Measurements from ENCODE around the gene RPS21. TPM values are rescaled to one million over a fixed set of nuclear protein-coding genes. Genes with fewer than 3 reads are reported as not detected.

The RPS21 gene
- total and polyA plus RNA-seq, 9 donors: 1,129 to 1,597 (median 1,431) TPM

GRCh38 chr20:62377615-62378178 is 9.2 kb upstream of the RPS21 start:
- Histone ChIP-seq H3K9me3 (replicated peaks; ENCODE audit: control insufficient read depth, low read depth, low read length) (no peaks in the 10 kb centered on the region), H3K27me3 (ENCODE audit: control insufficient read depth, insufficient read depth, low read length) (no peaks in the 10 kb centered on the region), H3K4me3 (ENCODE audit: low read length) (no peak overlapping the region), H3K36me3 (ENCODE audit: control insufficient read depth, insufficient read depth, low read length) (no peaks in the 10 kb centered on the region), H3K4me1 (ENCODE audit: control insufficient read depth, insufficient read depth, low read length) (peaks cover 59% of the 10 kb centered on the region), H3K27ac (ENCODE audit: low read length) (peak overlapping the region; percentile 64)
- 66% methylated on average over 15 of the region's 15 CpGs for whole genome bisulfite sequencing (ENCODE audit: insufficient coverage)
- no peak for DNase-seq

- peak overlapping the region; percentile 64 for H3K27ac ChIP-seq (ENCODE audit: low read length)
- H3K4me3 ChIP-seq (ENCODE audit: low read length): no peak overlapping the region
- H3K4me1 ChIP-seq (ENCODE audit: control insufficient read depth, insufficient read depth, low read length): peaks cover 59% of the 10 kb centered on the region
- WGBS (ENCODE audit: insufficient coverage): 58% methylated on average over 22 of the region's 22 CpGs
- no peak for DNase-seq
- no peaks in the 10 kb centered on the region for H3K27me3 ChIP-seq (ENCODE audit: control insufficient read depth, insufficient read depth, low read length)
- H3K36me3 ChIP-seq (ENCODE audit: control insufficient read depth, insufficient read depth, low read length): no peaks in the 10 kb centered on the region
- no peaks in the 10 kb centered on the region for H3K9me3 ChIP-seq (replicated peaks; ENCODE audit: control insufficient read depth, low read depth, low read length)
Observed at GRCh38 chr20:62378215-62378614, 8.7 kb upstream of the RPS21 start.

- no peaks in the 10 kb centered on the region for H3K9me3 ChIP-seq (replicated peaks; ENCODE audit: control insufficient read depth, low read depth, low read length)
- 62% methylated on average over 9 of the region's 16 CpGs for WGBS (ENCODE audit: insufficient coverage)
- no peaks in the 10 kb centered on the region for H3K36me3 ChIP-seq (ENCODE audit: control insufficient read depth, insufficient read depth, low read length)
- no peaks in the 10 kb centered on the region for H3K27me3 ChIP-seq (ENCODE audit: control insufficient read depth, insufficient read depth, low read length)
- peak overlapping the region; percentile 20 for H3K27ac ChIP-seq (ENCODE audit: low read length)
- H3K4me3 ChIP-seq (ENCODE audit: low read length): no peak overlapping the region
- H3K4me1 ChIP-seq (ENCODE audit: control insufficient read depth, insufficient read depth, low read length): peaks cover 41% of the 10 kb centered on the region
- DNase-seq: no peak
Observed at GRCh38 chr20:62381202-62381797, 5.6 kb upstream of the RPS21 start.

- H3K27ac ChIP-seq (ENCODE audit: low read length): no peak overlapping the region
- no peak overlapping the region for H3K4me3 ChIP-seq (ENCODE audit: low read length)
- no peaks in the 10 kb centered on the region for H3K27me3 ChIP-seq (ENCODE audit: control insufficient read depth, insufficient read depth, low read length)
- WGBS (ENCODE audit: insufficient coverage): 82% methylated on average over 6 of the region's 6 CpGs
- no peak for DNase-seq
- no peaks in the 10 kb centered on the region for H3K9me3 ChIP-seq (replicated peaks; ENCODE audit: control insufficient read depth, low read depth, low read length)
- H3K4me1 ChIP-seq (ENCODE audit: control insufficient read depth, insufficient read depth, low read length): peaks cover 36% of the 10 kb centered on the region
- H3K36me3 ChIP-seq (ENCODE audit: control insufficient read depth, insufficient read depth, low read length): no peaks in the 10 kb centered on the region
Observed at GRCh38 chr20:62381842-62382241, 5.1 kb upstream of the RPS21 start.

GRCh38 chr20:62382306-62383198 is 4.4 kb upstream of the RPS21 start:
- H3K9me3 ChIP-seq (replicated peaks; ENCODE audit: control insufficient read depth, low read depth, low read length): no peaks in the 10 kb centered on the region
- H3K4me3 ChIP-seq (ENCODE audit: low read length): no peak overlapping the region
- WGBS (ENCODE audit: insufficient coverage): 47% methylated on average over 7 of the region's 18 CpGs
- H3K36me3 ChIP-seq (ENCODE audit: control insufficient read depth, insufficient read depth, low read length): no peaks in the 10 kb centered on the region
- peaks cover 31% of the 10 kb centered on the region for H3K4me1 ChIP-seq (ENCODE audit: control insufficient read depth, insufficient read depth, low read length)
- H3K27ac ChIP-seq (ENCODE audit: low read length): peak overlapping the region; percentile 13
- no peaks in the 10 kb centered on the region for H3K27me3 ChIP-seq (ENCODE audit: control insufficient read depth, insufficient read depth, low read length)
- DNase-seq: peak; percentile 79

- H3K36me3 ChIP-seq (ENCODE audit: control insufficient read depth, insufficient read depth, low read length): peaks cover 44% of the 10 kb centered on the region
- peak overlapping the region; percentile 93 for H3K4me3 ChIP-seq (ENCODE audit: low read length)
- no peak for DNase-seq
- no peaks in the 10 kb centered on the region for H3K27me3 ChIP-seq (ENCODE audit: control insufficient read depth, insufficient read depth, low read length)
- H3K4me1 ChIP-seq (ENCODE audit: control insufficient read depth, insufficient read depth, low read length): peaks cover 20% of the 10 kb centered on the region
- no peaks in the 10 kb centered on the region for H3K9me3 ChIP-seq (replicated peaks; ENCODE audit: control insufficient read depth, low read depth, low read length)
- H3K27ac ChIP-seq (ENCODE audit: low read length): peak overlapping the region; percentile 20
- under 1% methylated on average over 41 of the region's 47 CpGs for WGBS (ENCODE audit: insufficient coverage)
Observed at GRCh38 chr20:62387219-62387913, 463 bp downstream of the RPS21 start.

DNA sequence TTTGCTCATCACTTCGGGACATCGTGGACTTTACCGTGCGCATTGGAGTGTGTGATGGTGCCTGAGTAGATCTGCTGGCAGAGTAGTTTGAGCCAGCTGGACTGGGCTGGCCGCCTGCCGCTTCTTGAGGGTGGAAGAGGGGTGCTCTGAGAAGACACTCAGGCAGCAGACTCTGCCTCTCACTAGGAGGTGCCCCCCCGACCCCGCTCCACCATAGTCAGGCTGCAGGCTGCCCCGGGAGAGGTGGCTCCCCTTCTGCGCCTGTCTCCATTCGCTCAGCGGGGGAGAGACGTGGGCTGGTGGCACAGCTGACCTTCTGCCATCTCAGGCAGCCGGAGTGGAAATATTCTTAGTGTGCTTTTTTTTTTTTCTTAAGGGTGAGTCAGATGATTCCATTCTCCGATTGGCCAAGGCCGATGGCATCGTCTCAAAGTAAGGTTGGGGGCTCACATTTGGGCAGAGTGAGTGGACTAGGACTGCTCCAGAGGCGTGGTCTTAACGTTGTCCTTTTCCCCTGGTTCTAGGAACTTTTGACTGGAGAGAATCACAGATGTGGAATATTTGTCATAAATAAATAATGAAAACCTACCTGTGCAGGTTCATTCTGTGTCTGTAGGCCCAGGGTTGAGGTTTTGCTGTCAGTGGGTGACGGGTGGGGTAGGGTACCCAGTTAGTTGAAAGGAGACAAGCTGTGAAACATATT is 1.2 kb downstream of the RPS21 start:
- Histone ChIP-seq H3K27ac (ENCODE audit: low read length) (peak overlapping the region; percentile 20), H3K36me3 (ENCODE audit: control insufficient read depth, insufficient read depth, low read length) (peaks cover 51% of the 10 kb centered on the region), H3K4me1 (ENCODE audit: control insufficient read depth, insufficient read depth, low read length) (peaks cover 17% of the 10 kb centered on the region)

DNA sequence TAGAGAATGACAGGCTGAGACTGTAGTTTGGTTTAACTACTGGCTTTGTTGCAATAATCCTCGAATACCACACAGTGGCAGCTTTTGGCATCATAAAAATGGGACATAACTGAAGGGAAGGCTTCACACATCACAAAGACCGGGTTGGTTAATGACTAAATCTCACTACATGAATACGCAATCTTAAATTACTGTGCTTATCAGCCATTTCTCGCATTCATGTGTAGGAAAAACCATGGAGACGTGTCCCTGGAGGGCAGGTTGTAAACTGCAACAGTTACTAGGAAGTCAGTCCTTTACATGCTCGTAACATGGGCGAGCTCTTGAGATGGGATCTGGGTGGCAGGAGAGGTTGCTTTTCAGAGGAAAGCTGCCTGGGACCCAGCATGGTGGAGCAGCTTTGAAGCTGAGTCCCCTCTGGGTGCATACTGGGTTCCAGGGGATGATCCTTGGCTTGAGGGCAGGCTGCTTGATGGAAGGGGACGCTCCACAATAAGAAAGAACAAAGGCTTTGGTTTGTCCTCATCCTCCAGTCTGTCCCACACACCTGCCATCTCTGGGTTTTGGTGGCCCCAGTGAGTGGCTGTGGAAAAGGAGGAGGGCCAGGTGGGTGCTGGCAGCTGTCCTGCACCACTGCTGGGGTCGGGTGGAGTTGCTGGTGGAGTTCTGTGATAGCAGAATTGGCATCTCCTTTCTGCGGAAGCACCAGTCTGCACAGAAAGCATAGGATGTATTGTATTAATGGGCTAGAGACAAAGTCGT is 2.1 kb downstream of the RPS21 start:
- Histone ChIP-seq H3K27me3 (ENCODE audit: control insufficient read depth, insufficient read depth, low read length) (no peaks in the 10 kb centered on the region), H3K27ac (ENCODE audit: low read length) (no peak overlapping the region), H3K9me3 (replicated peaks; ENCODE audit: control insufficient read depth, low read depth, low read length) (no peaks in the 10 kb centered on the region), H3K36me3 (ENCODE audit: control insufficient read depth, insufficient read depth, low read length) (peaks cover 59% of the 10 kb centered on the region), H3K4me1 (ENCODE audit: control insufficient read depth, insufficient read depth, low read length) (peaks cover 17% of the 10 kb centered on the region), H3K4me3 (ENCODE audit: low read length) (no peak overlapping the region)
- no peak for DNase-seq
- WGBS (ENCODE audit: insufficient coverage): 89% methylated on average over 10 of the region's 11 CpGs

More for the DNA sequence above, 1.2 kb downstream of the RPS21 start:
- Histone ChIP-seq H3K4me3 (ENCODE audit: low read length) (peak overlapping the region; percentile 93), H3K27me3 (ENCODE audit: control insufficient read depth, insufficient read depth, low read length) (no peaks in the 10 kb centered on the region), H3K9me3 (replicated peaks; ENCODE audit: control insufficient read depth, low read depth, low read length) (no peaks in the 10 kb centered on the region)
- 63% methylated on average over 9 of the region's 20 CpGs for WGBS (ENCODE audit: insufficient coverage)
- DNase-seq: no peak

GRCh38 chr20:62389601-62390087 is 2.7 kb downstream of the RPS21 start:
- no peak for DNase-seq
- H3K27me3 ChIP-seq (ENCODE audit: control insufficient read depth, insufficient read depth, low read length): no peaks in the 10 kb centered on the region
- no peaks in the 10 kb centered on the region for H3K9me3 ChIP-seq (replicated peaks; ENCODE audit: control insufficient read depth, low read depth, low read length)
- peaks cover 65% of the 10 kb centered on the region for H3K36me3 ChIP-seq (ENCODE audit: control insufficient read depth, insufficient read depth, low read length)
- no peak overlapping the region for H3K4me3 ChIP-seq (ENCODE audit: low read length)
- H3K4me1 ChIP-seq (ENCODE audit: control insufficient read depth, insufficient read depth, low read length): peaks cover 17% of the 10 kb centered on the region
- no peak overlapping the region for H3K27ac ChIP-seq (ENCODE audit: low read length)
- 52% methylated on average over 3 of the region's 5 CpGs for WGBS (ENCODE audit: insufficient coverage)
